GM06990 (cell line): ENCODE results near the gene PDGFA.

ENCODE experiments used
- DNase-seq: peaks from one replicate; pipeline ENCODE4 v3.0.0-alpha.2; 2011; ENCODE audit not compliant: insufficient read length; ENCODE audit errors: extremely low read depth
- H3K27me3 ChIP-seq: replicated peaks from 2 replicates; pipeline ENCODE4 v1.6.0; 2011; ENCODE audit warnings: low read length; ENCODE audit not compliant: control insufficient read depth, insufficient read depth
- H3K36me3 ChIP-seq: 2 replicates; pipeline ENCODE4 v1.5.1; 2011; ENCODE audit warnings: low read length; ENCODE audit not compliant: control insufficient read depth, insufficient read depth
- H3K4me3 ChIP-seq: replicated peaks from 2 replicates; pipeline ENCODE4 v1.5.1; 2011; ENCODE audit warnings: low read depth, mild to moderate bottlenecking, control low read depth, low read length
- TF ChIP-seq, protein P1 (sequence below): IDR thresholded peaks from 2 replicates; pipeline ENCODE4 v1.5.1; 2011; ENCODE audit warnings: low read length, control low read depth, mild to moderate bottlenecking, inconsistent platforms; ENCODE audit not compliant: insufficient read depth, poor library complexity, severe bottlenecking

The PDGFA gene

GRCh38 chr7:543501-544337 lies 24.1 kb upstream of the PDGFA start:
- TF ChIP-seq, protein P1, sequence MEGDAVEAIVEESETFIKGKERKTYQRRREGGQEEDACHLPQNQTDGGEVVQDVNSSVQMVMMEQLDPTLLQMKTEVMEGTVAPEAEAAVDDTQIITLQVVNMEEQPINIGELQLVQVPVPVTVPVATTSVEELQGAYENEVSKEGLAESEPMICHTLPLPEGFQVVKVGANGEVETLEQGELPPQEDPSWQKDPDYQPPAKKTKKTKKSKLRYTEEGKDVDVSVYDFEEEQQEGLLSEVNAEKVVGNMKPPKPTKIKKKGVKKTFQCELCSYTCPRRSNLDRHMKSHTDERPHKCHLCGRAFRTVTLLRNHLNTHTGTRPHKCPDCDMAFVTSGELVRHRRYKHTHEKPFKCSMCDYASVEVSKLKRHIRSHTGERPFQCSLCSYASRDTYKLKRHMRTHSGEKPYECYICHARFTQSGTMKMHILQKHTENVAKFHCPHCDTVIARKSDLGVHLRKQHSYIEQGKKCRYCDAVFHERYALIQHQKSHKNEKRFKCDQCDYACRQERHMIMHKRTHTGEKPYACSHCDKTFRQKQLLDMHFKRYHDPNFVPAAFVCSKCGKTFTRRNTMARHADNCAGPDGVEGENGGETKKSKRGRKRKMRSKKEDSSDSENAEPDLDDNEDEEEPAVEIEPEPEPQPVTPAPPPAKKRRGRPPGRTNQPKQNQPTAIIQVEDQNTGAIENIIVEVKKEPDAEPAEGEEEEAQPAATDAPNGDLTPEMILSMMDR = no peak
- no peaks in the 10 kb centered on the region; the same call in 1 of the 2 replicates for H3K36me3 ChIP-seq

DNA sequence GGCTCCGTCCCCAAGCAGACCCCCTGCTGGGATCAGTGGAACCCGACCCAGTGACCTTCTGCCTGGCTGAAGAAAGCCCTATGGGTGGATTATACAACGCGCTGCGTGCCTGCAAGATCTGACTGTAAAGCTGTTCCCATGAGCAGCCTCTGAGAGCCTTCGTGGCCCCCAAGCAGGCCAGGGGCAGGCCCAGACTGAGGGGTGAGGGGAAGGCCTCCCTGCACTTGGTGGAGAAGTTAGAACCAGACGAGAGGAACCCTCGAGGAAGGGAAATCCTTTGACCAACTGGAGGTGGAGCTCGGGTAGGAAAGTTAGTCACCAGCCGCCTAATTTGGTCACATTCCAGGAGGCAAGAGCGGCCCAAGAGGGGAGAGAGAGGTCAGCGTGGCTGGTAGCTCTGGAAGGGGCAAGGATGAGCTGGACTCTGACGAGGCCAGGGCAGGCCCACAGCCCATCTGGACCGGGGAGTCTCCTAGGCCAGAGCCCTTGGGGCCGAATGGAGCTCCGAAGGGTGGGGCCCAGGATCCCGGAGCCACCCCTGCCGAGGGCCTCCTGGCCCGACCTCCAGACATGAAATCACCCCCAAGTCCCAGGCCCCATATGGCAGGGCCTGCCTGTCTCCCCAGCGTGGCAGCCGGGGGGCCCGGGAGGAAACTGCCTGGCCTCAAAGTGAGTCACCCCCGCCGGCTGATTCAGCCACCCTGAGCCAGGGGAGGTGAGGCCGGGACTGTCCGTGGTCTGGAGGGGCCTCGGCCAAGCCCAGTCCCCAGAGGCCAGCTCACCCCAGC lies 23.3 kb upstream of the PDGFA start:
- H3K4me3 ChIP-seq = no peak overlapping the region
- TF ChIP-seq, protein P1 = no peak
- DNase-seq = no peak

More at GRCh38 chr7:543501-544337, 24.1 kb upstream of the PDGFA start:
- H3K4me3 ChIP-seq = no peak overlapping the region
- DNase-seq = no peak
- H3K27me3 ChIP-seq = no peaks in the 10 kb centered on the region

GRCh38 chr7:542131-542712 lies 22.6 kb upstream of the PDGFA start:
- H3K36me3 ChIP-seq = no peaks in the 10 kb centered on the region
- TF ChIP-seq, protein P1 = no peak
- no peaks in the 10 kb centered on the region for H3K27me3 ChIP-seq
- H3K4me3 ChIP-seq = no peak overlapping the region
- no peak for DNase-seq

More for the DNA sequence above, 23.3 kb upstream of the PDGFA start:
- Histone ChIP-seq H3K27me3 (no peaks in the 10 kb centered on the region), H3K36me3 (no peaks in the 10 kb centered on the region)

DNA sequence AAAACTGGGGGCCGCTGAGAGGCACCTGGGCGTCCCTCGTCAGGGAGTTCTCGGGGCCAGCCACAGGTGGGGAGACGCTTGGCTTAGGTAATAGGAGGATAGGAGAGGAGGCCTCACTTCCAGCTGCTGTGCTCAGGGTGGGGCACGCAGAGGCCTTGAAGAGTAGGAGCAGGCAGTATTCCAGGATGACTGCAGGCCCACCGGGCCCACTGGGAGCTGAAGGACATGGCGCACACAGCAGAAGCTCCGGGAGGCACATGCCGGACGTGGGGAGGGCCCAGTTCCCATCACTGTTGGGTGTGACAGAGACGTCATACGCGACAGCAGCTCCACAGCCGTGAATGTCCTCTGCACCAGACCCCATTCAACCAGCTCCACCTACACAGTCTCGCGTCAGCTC lies 22.0 kb upstream of the PDGFA start:
- TF ChIP-seq, protein P1 = no peak
- Histone ChIP-seq H3K4me3 (no peak overlapping the region), H3K27me3 (no peaks in the 10 kb centered on the region), H3K36me3 (no peaks in the 10 kb centered on the region)
- DNase-seq = no peak

- Histone ChIP-seq H3K27me3 (no peaks in the 10 kb centered on the region), H3K36me3 (no peaks in the 10 kb centered on the region), H3K4me3 (no peak overlapping the region)
- TF ChIP-seq, protein P1 = no peak
- no peak for DNase-seq
Measured at GRCh38 chr7:540997-541396, 21.4 kb upstream of the PDGFA start.
